Fibroblast of mammary gland (primary cell): ENCODE measurements around the gene POLR3K.
A peak's percentile ranks its signal among the peaks of the same experiment; 100 is the strongest.

Experiments
- DNase-seq: peaks from one replicate; pipeline ENCODE4 v3.0.0-alpha.2; 2010; ENCODE audit warnings: low read depth
- H3K4me3 ChIP-seq: 2 replicates; pipeline ENCODE4 v1.5.1; 2011; ENCODE audit warnings: low read depth, mild to moderate bottlenecking, low read length, moderate library complexity; ENCODE audit not compliant: control insufficient read depth
- TF ChIP-seq, protein P1 (sequence below): conservative IDR thresholded peaks from 2 replicates; pipeline ENCODE4 v1.5.1; 2011; ENCODE audit warnings: low read depth, low read length, inconsistent platforms; ENCODE audit not compliant: control insufficient read depth, insufficient read depth

Gene POLR3K

DNA sequence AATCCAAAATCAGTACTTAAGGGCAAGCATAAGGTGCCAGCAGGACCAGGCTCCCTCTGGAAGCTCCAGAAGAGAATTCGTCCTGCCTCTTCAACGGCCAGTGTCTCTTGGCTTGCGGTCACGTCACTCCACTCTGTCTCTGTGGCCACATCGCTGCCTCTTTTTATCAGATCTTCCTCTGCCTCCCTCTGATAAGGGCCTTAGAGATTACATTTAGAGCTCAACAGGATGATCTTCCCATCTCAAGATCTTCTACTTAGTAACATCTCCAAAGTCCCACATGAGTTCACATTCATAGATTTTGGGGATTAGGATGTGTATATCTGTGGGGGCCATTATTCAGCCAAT lies 41.5 kb upstream of the POLR3K start:
- no peak overlapping the region for H3K4me3 ChIP-seq
- no peak for DNase-seq
- TF ChIP-seq, protein P1, sequence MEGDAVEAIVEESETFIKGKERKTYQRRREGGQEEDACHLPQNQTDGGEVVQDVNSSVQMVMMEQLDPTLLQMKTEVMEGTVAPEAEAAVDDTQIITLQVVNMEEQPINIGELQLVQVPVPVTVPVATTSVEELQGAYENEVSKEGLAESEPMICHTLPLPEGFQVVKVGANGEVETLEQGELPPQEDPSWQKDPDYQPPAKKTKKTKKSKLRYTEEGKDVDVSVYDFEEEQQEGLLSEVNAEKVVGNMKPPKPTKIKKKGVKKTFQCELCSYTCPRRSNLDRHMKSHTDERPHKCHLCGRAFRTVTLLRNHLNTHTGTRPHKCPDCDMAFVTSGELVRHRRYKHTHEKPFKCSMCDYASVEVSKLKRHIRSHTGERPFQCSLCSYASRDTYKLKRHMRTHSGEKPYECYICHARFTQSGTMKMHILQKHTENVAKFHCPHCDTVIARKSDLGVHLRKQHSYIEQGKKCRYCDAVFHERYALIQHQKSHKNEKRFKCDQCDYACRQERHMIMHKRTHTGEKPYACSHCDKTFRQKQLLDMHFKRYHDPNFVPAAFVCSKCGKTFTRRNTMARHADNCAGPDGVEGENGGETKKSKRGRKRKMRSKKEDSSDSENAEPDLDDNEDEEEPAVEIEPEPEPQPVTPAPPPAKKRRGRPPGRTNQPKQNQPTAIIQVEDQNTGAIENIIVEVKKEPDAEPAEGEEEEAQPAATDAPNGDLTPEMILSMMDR = no peak

DNA sequence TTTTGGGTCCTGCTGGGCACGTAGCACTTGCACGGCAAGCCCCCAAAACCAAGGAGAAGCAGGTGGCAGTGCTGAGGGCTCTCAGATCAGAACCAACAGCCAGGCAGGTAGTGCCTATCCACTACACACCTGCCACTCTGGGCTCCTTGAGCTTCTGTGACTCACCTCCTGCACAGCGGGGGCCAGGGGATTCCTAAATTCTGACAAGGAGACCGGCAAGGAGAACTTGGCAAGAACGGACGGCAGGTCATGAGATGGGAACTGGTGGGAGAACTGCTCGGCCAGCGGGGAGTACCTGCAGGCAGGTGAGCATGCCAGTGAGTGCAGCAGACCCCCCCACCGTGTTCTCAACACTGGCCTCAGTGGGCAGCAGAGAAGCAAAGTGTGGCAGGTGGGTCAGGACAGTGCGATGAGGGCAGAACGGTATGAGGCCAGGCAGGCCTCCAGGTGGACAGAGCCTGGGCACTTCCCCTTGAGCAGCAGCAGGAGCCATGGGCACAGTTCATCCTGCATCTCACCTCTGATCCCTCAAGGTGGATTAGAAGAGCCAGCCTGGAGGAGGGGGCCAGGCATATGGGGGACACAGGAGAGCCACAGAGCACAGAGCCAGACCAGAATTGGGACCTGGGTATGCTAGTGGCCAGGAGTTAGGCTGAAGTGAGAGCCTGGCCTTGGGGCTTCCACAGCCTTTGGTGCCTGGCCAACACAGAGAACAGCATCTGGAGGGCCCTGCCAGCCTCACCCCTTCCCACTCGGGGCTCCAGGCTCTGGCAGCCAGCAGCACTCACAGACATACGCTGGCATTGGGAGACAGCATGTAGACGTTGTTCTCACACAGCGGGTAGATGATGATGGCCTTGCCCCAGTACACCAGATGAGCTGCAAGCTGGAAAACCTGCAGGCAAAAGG lies 39.3 kb upstream of the POLR3K start:
- no peak overlapping the region for H3K4me3 ChIP-seq
- DNase-seq = no peak
- TF ChIP-seq, protein P1 = no peak

DNA sequence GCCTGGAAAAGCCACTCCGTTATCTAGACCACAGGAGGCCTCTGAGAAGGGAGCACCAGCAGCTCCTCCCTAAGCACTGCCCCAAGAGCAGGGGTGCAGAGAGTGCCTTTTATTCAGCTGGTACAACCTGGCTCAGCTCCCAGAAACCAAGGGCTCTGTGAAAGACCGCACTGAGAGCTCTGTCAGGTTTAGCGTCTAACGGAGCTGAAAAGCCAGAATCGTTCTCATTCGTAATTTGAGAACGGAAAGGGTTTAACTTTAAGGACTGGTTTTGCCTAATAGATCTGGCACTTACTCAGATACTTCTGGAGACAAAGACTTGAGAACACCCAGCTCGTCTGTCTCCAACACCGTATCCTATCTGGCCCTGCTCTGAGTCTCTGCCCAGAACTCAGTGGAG lies 38.1 kb upstream of the POLR3K start:
- TF ChIP-seq, protein P1 = no peak
- peak; percentile 38 for DNase-seq
- no peak overlapping the region for H3K4me3 ChIP-seq

DNA sequence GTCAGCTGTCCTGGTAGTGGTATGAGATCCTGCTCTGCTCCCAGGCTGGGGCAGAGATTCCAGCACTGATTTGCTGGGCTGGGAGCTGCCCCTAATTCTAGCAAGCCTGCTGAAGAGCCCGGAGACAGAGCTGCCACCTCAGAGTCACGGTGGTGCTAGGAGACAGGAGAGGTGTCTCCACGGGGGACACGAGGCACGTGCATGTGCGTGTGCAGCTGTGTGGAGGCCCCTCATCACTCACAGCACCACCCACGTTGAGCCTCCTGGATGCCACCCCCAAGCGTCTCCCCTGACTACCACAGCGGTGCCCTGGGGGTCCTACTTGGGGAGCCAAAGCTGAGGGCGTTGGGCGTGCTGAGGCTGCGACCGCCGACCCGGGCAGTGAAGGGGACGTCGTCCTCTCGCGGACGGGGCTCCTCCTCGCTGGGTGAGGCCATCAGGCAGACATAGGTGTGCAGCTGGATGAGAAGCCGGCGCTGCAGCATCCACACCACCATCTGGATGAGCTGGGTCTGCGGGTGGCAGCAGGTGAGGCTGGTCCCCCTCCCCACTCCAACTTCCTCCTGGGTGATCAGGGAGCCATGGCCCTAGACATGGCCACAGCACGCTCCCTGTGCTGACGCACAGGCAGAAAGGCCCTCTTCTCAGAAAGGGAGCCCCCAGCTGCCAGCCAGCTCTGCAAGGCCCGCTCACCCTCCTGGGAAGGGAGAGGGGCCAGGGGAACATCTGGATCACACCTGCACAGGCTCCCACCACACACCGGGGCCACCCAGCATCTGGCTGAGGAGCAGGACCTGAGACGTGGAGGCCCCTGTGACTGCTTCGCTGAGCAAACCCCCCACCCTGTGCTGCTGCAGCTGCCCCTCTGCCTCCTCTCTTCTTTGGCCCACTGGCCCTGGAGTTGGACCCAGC lies 36.2 kb upstream of the POLR3K start:
- no peak overlapping the region for H3K4me3 ChIP-seq
- no peak for DNase-seq
- TF ChIP-seq, protein P1 = no peak

DNA sequence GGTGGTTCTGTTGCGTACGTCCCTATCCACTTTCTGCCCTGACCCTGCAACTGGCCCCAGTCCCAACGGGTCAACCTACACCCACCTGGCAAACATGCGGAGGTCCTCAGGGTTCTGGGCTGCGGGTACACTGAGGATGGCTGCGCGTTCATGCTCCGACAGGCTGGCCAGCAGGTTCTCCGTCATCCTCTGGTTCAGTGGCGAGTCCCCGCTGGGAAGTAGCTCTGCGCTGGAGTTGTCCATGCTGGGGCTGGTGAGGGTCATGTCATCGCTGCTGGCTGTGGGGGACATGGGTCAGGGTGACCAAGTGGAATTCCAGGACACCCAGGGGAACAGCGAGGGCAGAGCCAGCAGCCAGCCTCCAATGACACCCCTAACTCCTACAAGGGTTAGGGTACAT lies 35.2 kb upstream of the POLR3K start:
- TF ChIP-seq, protein P1 = no peak
- DNase-seq = no peak
- H3K4me3 ChIP-seq = no peak overlapping the region

DNA sequence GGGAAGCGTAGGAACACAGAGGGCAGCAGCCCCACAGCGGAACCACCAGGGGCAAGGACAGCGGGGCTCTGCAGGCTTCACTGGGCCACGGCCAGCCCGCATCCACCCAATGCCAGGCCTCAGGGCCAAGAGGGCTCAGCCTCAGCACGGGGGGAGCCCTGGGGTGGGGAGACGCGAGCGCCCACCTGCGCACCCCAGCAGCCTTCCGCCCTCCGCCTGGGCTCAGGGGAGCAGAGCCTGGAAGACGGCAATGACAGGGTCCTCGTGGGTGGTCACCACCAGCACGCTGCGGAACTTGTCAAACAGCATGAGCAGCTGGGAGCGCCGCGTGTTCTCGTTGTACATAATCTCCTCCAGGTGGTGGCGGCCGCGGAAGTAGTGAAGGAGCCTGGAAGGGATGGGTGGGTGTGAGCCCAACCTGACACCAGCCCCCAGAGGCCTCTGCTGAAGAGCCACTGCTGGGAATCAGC lies 33.1 kb upstream of the POLR3K start:
- no peak for DNase-seq
- TF ChIP-seq, protein P1 = no peak
- no peak overlapping the region for H3K4me3 ChIP-seq
